GM23338 (cell line): ENCODE data around the gene FCN3. TPM values are rescaled to one million over a fixed set of nuclear protein-coding genes. Genes with fewer than 3 reads are reported as not detected.
A peak's percentile ranks its signal among the peaks of the same experiment; 100 is the strongest.

Source experiments
- ATAC-seq: fragments of 200-7000 bp; cut with Tn5 transposase; 3 replicates; pipeline ENCODE4 v1.9.1; 2020
- DNase-seq: peaks from one replicate; pipeline ENCODE4 v3.0.0-alpha.2; 2015; ENCODE audit warnings: low spot score
- H2AFZ ChIP-seq: fragments of 200-600 bp; sonication (generic); 2 replicates; pipeline ENCODE4 v1.8.0; 2016; ENCODE audit warnings: antibody characterized with exemption, mild to moderate bottlenecking, moderate library complexity
- H3F3A ChIP-seq: fragments of 200-600 bp; sonication (generic); replicated peaks from 2 replicates; pipeline ENCODE4 v1.8.0; 2017; ENCODE audit warnings: antibody characterized with exemption, mixed run types, low read depth
- H3K27ac ChIP-seq: fragments of 200-600 bp; sonication (generic); 2 replicates; pipeline ENCODE4 v1.6.1; 2016; ENCODE audit warnings: low read depth
- H3K27me3 ChIP-seq: fragments of 200-600 bp; sonication (generic); 2 replicates; pipeline ENCODE4 v1.8.0; 2016; ENCODE audit warnings: mild to moderate bottlenecking, mixed run types, moderate library complexity; ENCODE audit not compliant: insufficient read depth
- H3K36me3 ChIP-seq: fragments of 200-600 bp; sonication (generic); 2 replicates; pipeline ENCODE4 v1.8.0; 2016; ENCODE audit warnings: mild to moderate bottlenecking; ENCODE audit not compliant: insufficient read depth
- H3K4me1 ChIP-seq: fragments of 200-600 bp; sonication (generic); 2 replicates; pipeline ENCODE4 v1.8.0; 2016; ENCODE audit warnings: mild to moderate bottlenecking, moderate library complexity; ENCODE audit not compliant: insufficient read depth
- H3K4me2 ChIP-seq: fragments of 200-600 bp; sonication (generic); 2 replicates; pipeline ENCODE4 v1.7.1; 2017; ENCODE audit warnings: mixed run types
- H3K4me3 ChIP-seq: fragments of 200-600 bp; sonication (generic); 2 replicates; pipeline ENCODE4 v1.6.1; 2016; ENCODE audit warnings: mixed run types
- H3K79me2 ChIP-seq: fragments of 200-600 bp; sonication (generic); replicated peaks from 2 replicates; pipeline ENCODE4 v1.8.0; 2017; ENCODE audit warnings: mild to moderate bottlenecking; ENCODE audit not compliant: insufficient read depth
- H3K9me2 ChIP-seq: fragments of 200-600 bp; sonication (generic); 2 replicates; pipeline ENCODE4 v1.8.0; 2017; ENCODE audit not compliant: insufficient read depth
- H4K20me1 ChIP-seq: fragments of 200-600 bp; sonication (generic); replicated peaks from 2 replicates; pipeline ENCODE4 v1.8.0; 2017; ENCODE audit warnings: mild to moderate bottlenecking; ENCODE audit not compliant: insufficient read depth
- H3K27ac Mint-ChIP-seq: 2 replicates; pipeline ENCODE4 v1.8.0; 2020; ENCODE audit warnings: inconsistent platforms, mild to moderate bottlenecking, moderate library complexity, mixed read lengths
- H3K27me3 Mint-ChIP-seq: 3 replicates; pipeline ENCODE4 v1.8.0; 2022; ENCODE audit warnings: low read depth, mild to moderate bottlenecking, moderate library complexity, mixed read lengths, inconsistent platforms; ENCODE audit not compliant: insufficient read depth, poor library complexity
- H3K36me3 Mint-ChIP-seq: 3 replicates; pipeline ENCODE4 v1.8.0; 2021; ENCODE audit warnings: low read depth, mild to moderate bottlenecking, inconsistent platforms, moderate library complexity, mixed read lengths
- H3K4me1 Mint-ChIP-seq: 3 replicates; pipeline ENCODE4 v1.8.0; 2020; ENCODE audit warnings: mild to moderate bottlenecking, inconsistent platforms, mixed read lengths
- H3K4me3 Mint-ChIP-seq: 3 replicates; pipeline ENCODE4 v1.8.0; 2021; ENCODE audit warnings: moderate library complexity, mild to moderate bottlenecking, inconsistent platforms, mixed read lengths
- H3K9me3 Mint-ChIP-seq: 3 replicates; pipeline ENCODE4 v1.8.0; 2020; ENCODE audit warnings: moderate library complexity, mild to moderate bottlenecking, inconsistent platforms, mixed read lengths
- CREB1 ChIP-seq: fragments of 250-450 bp; sonication (Bioruptor Pico); IDR thresholded peaks from 2 replicates; pipeline ENCODE4 v1.5.0; 2020; ENCODE audit warnings: low read depth, mild to moderate bottlenecking, moderate library complexity
- ZNF331 ChIP-seq: fragments of 250-450 bp; sonication (Bioruptor Pico); IDR thresholded peaks from 2 replicates; pipeline ENCODE4 v1.5.0; 2020; ENCODE audit warnings: low read depth, mild to moderate bottlenecking, moderate library complexity
- polyA plus RNA-seq: library from polyadenylated mRNA; unstranded; fragments of >200 nt; fragmentation: Nextera tagmentation; extraction: Ambion mirVana; gene quantifications from 2 replicates; pipeline ENCODE4 v1.2.1, GENCODE V29; 2016
- total RNA-seq: library from RNA; depleted of rRNA; stranded (reverse); fragments of >200 nt; shearing (Covaris generic); gene quantifications from 2 replicates; pipeline ENCODE4 v1.2.3, GENCODE V29; 2014
- TF ChIP-seq, protein P1 (sequence below): fragments of 250-450 bp; sonication (Bioruptor Pico); IDR thresholded peaks from 2 replicates; pipeline ENCODE4 v1.5.0; 2020; ENCODE audit warnings: mild to moderate bottlenecking, moderate library complexity
- TF ChIP-seq, protein P2 (sequence below): IDR thresholded peaks from 2 replicates; pipeline ENCODE4 v1.6.1; 2016; ENCODE audit warnings: antibody characterized with exemption

FCN3 gene
- total and polyA plus RNA-seq, 2 experiments from 2014 or later, result 0.49 TPM; not detected in 1

DNA sequence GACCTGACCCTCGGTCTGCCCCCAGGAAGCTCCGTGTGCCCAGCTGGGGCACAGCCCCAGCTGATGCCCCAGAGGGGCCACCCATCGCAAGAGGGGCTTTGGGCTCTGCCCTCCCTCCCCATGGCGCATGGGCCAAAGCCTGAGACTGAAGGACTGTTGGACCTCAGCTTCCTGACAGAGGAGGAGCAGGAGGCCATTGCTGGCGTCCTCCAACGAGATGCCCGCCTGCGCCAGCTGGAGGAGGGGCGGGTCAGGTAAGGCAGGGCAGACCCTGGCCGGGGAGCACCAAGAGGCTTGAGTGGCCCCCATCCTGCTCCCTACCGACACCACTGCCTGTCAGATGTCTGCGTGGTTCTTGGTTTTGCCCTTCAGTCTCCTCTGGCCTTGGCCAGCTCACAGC, 29.4 kb downstream of the FCN3 start:
- Histone ChIP-seq H2AFZ (no peak overlapping the region), H3K27me3 (peaks cover 4% of the 10 kb centered on the region; the same call in 1 of the 2 replicates), H3K27ac (no peak overlapping the region), H3F3A (peaks cover 12% of the 10 kb centered on the region; the same call in 1 of the 2 replicates), H4K20me1 (no peaks in the 10 kb centered on the region; the same call in 1 of the 2 replicates), H3K79me2 (peaks cover 7% of the 10 kb centered on the region), H3K4me3 (no peak overlapping the region), H3K9me2 (no peaks in the 10 kb centered on the region), H3K4me2 (no peak overlapping the region), H3K4me1 (peaks cover 18% of the 10 kb centered on the region; the same call in 1 of the 2 replicates), H3K36me3 (no peaks in the 10 kb centered on the region)
- ATAC-seq, result no peak
- Mint-ChIP-seq H3K9me3 (no peaks in the 10 kb centered on the region; the same call in 2 of the 3 replicates), H3K4me1 (peaks cover 32% of the 10 kb centered on the region), H3K27me3 (peaks cover 21% of the 10 kb centered on the region), H3K27ac (no peak overlapping the region), H3K4me3 (no peak overlapping the region), H3K36me3 (peaks cover 9% of the 10 kb centered on the region)
- no peak for DNase-seq
- TF ChIP-seq ZNF331, result no peak
- TF ChIP-seq, protein P1, sequence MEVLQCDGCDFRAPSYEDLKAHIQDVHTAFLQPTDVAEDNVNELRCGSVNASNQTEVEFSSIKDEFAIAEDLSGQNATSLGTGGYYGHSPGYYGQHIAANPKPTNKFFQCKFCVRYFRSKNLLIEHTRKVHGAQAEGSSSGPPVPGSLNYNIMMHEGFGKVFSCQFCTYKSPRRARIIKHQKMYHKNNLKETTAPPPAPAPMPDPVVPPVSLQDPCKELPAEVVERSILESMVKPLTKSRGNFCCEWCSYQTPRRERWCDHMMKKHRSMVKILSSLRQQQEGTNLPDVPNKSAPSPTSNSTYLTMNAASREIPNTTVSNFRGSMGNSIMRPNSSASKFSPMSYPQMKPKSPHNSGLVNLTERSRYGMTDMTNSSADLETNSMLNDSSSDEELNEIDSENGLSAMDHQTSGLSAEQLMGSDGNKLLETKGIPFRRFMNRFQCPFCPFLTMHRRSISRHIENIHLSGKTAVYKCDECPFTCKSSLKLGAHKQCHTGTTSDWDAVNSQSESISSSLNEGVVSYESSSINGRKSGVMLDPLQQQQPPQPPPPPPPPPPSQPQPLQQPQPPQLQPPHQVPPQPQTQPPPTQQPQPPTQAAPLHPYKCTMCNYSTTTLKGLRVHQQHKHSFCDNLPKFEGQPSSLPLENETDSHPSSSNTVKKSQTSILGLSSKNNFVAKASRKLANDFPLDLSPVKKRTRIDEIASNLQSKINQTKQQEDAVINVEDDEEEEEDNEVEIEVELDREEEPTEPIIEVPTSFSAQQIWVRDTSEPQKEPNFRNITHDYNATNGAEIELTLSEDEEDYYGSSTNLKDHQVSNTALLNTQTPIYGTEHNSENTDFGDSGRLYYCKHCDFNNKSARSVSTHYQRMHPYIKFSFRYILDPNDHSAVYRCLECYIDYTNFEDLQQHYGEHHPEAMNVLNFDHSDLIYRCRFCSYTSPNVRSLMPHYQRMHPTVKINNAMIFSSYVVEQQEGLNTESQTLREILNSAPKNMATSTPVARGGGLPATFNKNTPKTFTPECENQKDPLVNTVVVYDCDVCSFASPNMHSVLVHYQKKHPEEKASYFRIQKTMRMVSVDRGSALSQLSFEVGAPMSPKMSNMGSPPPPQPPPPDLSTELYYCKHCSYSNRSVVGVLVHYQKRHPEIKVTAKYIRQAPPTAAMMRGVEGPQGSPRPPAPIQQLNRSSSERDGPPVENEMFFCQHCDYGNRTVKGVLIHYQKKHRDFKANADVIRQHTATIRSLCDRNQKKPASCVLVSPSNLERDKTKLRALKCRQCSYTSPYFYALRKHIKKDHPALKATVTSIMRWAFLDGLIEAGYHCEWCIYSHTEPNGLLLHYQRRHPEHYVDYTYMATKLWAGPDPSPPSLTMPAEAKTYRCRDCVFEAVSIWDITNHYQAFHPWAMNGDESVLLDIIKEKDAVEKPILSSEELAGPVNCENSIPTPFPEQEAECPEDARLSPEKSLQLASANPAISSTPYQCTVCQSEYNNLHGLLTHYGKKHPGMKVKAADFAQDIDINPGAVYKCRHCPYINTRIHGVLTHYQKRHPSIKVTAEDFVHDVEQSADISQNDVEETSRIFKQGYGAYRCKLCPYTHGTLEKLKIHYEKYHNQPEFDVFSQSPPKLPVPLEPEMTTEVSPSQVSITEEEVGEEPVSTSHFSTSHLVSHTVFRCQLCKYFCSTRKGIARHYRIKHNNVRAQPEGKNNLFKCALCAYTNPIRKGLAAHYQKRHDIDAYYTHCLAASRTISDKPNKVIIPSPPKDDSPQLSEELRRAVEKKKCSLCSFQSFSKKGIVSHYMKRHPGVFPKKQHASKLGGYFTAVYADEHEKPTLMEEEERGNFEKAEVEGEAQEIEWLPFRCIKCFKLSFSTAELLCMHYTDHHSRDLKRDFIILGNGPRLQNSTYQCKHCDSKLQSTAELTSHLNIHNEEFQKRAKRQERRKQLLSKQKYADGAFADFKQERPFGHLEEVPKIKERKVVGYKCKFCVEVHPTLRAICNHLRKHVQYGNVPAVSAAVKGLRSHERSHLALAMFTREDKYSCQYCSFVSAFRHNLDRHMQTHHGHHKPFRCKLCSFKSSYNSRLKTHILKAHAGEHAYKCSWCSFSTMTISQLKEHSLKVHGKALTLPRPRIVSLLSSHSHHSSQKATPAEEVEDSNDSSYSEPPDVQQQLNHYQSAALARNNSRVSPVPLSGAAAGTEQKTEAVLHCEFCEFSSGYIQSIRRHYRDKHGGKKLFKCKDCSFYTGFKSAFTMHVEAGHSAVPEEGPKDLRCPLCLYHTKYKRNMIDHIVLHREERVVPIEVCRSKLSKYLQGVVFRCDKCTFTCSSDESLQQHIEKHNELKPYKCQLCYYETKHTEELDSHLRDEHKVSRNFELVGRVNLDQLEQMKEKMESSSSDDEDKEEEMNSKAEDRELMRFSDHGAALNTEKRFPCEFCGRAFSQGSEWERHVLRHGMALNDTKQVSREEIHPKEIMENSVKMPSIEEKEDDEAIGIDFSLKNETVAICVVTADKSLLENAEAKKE (CRISPR knock-in tag), result no peak

DNA sequence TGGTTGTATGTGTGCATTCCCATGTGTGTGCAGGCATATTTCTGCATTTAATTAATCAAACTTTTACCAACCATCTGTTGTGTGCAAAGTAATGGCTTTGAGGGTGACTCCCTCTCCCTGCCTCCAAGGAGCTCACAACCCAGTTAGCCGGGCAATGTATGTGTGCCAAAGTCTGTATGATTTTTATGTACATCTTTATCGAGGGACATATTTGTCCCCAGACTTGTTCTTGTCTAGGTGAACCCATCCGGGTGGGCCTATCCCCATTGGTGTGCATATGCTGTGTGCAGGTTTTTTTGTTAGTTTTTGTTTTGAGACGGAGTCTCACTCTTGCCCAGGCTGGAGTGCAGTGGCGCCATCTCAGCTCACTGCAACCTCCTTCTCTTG, 31.0 kb downstream of the FCN3 start:
- ATAC-seq, result no peak
- H3K4me2 ChIP-seq, result peak overlapping the region; percentile 64; the same call in 1 of the 2 replicates
- TF ChIP-seq, protein P2, sequence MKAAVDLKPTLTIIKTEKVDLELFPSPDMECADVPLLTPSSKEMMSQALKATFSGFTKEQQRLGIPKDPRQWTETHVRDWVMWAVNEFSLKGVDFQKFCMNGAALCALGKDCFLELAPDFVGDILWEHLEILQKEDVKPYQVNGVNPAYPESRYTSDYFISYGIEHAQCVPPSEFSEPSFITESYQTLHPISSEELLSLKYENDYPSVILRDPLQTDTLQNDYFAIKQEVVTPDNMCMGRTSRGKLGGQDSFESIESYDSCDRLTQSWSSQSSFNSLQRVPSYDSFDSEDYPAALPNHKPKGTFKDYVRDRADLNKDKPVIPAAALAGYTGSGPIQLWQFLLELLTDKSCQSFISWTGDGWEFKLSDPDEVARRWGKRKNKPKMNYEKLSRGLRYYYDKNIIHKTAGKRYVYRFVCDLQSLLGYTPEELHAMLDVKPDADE, result no peak
- no peak for TF ChIP-seq CREB1 (CRISPR knock-in tag)
- TF ChIP-seq, protein P1 (CRISPR knock-in tag), result no peak
- TF ChIP-seq ZNF331, result no peak

More for the DNA sequence above, 31.0 kb downstream of the FCN3 start:
- no peak overlapping the region for H2AFZ ChIP-seq
- no peaks in the 10 kb centered on the region for H3K27me3 ChIP-seq
- H3K4me3 ChIP-seq, result no peak overlapping the region
- H3K79me2 ChIP-seq, result peaks cover 7% of the 10 kb centered on the region
- no peaks in the 10 kb centered on the region; the same call in 2 of the 3 replicates for H3K9me3 Mint-ChIP-seq
- H3K4me3 Mint-ChIP-seq, result peak overlapping the region; percentile 37; the same call in 1 of the 3 replicates
- peak overlapping the region; percentile 46; the same call in 1 of the 2 replicates for H3K27ac Mint-ChIP-seq
- H4K20me1 ChIP-seq, result no peaks in the 10 kb centered on the region; the same call in 1 of the 2 replicates
- 0 out of 2 replicates have a peak, but pooled peaks cover 5% of the 10 kb centered on the region for H3F3A ChIP-seq
- H3K4me1 Mint-ChIP-seq, result peaks cover 37% of the 10 kb centered on the region
- H3K4me1 ChIP-seq, result peaks cover 20% of the 10 kb centered on the region; the same call in 1 of the 2 replicates
- peaks cover 9% of the 10 kb centered on the region for H3K36me3 Mint-ChIP-seq
- no peaks in the 10 kb centered on the region for H3K9me2 ChIP-seq
- H3K36me3 ChIP-seq, result no peaks in the 10 kb centered on the region
- no peak overlapping the region for H3K27ac ChIP-seq
- peaks cover 14% of the 10 kb centered on the region for H3K27me3 Mint-ChIP-seq
- no peak for DNase-seq
